RWPE2 (cell line): ENCODE data around the gene COPS4.
A peak's percentile ranks its signal among the peaks of the same experiment; 100 is the strongest.

Experiments used
- ATAC-seq: fragments of 200-7000 bp; cut with Tn5 transposase; 3 replicates; pipeline ENCODE4 v1.9.1; 2021; ENCODE audit warnings: low read depth
- DNase-seq: peaks from one replicate; pipeline ENCODE4 v3.0.0-alpha.2; 2020; ENCODE audit warnings: low spot score
- H3K27ac ChIP-seq: fragments of 450-650 bp; 2 replicates; pipeline ENCODE4 v1.5.1; 2017; ENCODE audit warnings: mild to moderate bottlenecking; ENCODE audit not compliant: poor library complexity, severe bottlenecking
- H3K27me3 ChIP-seq: fragments of 250-450 bp; sonication (Bioruptor Pico); 2 replicates; pipeline ENCODE4 v1.5.1; 2021; ENCODE audit warnings: mild to moderate bottlenecking, moderate library complexity; ENCODE audit not compliant: insufficient read depth, poor library complexity, severe bottlenecking
- H3K36me3 ChIP-seq: fragments of 250-450 bp; sonication (Bioruptor Pico); 2 replicates; pipeline ENCODE4 v1.5.1; 2020; ENCODE audit warnings: low read depth, mild to moderate bottlenecking, moderate library complexity
- H3K4me1 ChIP-seq: fragments of 250-450 bp; sonication (Bioruptor Pico); 2 replicates; pipeline ENCODE4 v1.5.1; 2021; ENCODE audit warnings: mild to moderate bottlenecking, moderate library complexity; ENCODE audit not compliant: insufficient read depth, poor library complexity, severe bottlenecking
- H3K4me3 ChIP-seq: fragments of 250-450 bp; sonication (Bioruptor Pico); 2 replicates; pipeline ENCODE4 v1.5.1; 2021; ENCODE audit warnings: mild to moderate bottlenecking, moderate library complexity; ENCODE audit not compliant: severe bottlenecking
- H3K9me3 ChIP-seq: fragments of 250-450 bp; sonication (Bioruptor Pico); 2 replicates; pipeline ENCODE4 v1.5.1; 2021; ENCODE audit warnings: mild to moderate bottlenecking, moderate library complexity; ENCODE audit not compliant: severe bottlenecking
- CTCF ChIP-seq: fragments of 450-650 bp; IDR thresholded peaks from one replicate; pipeline ENCODE4 v1.5.1; 2017; ENCODE audit warnings: mild to moderate bottlenecking, moderate library complexity; ENCODE audit not compliant: poor library complexity, severe bottlenecking

Gene COPS4

GRCh38 chr4:83115656-83116285 is 80.8 kb downstream of the COPS4 start:
- ATAC-seq (no peak), DNase-seq (no peak)
- Histone ChIP-seq H3K9me3 (no peaks in the 10 kb centered on the region), H3K4me1 (peaks cover 21% of the 10 kb centered on the region), H3K36me3 (no peaks in the 10 kb centered on the region; the same call in 1 of the 2 replicates), H3K27me3 (no peaks in the 10 kb centered on the region), H3K4me3 (no peak overlapping the region), H3K27ac (peak overlapping the region; percentile 69)
- TF ChIP-seq CTCF, result no peak

- H3K4me3 ChIP-seq, result no peak overlapping the region
- no peaks in the 10 kb centered on the region for H3K9me3 ChIP-seq
- TF ChIP-seq CTCF, result no peak
- no peaks in the 10 kb centered on the region; the same call in 1 of the 2 replicates for H3K36me3 ChIP-seq
- no peaks in the 10 kb centered on the region for H3K27me3 ChIP-seq
- DNase-seq (no peak), ATAC-seq (no peak)
- peaks cover 17% of the 10 kb centered on the region for H3K4me1 ChIP-seq
- H3K27ac ChIP-seq, result no peak overlapping the region
These were observed 83.9 kb downstream of the COPS4 start for GRCh38 chr4:83118869-83119268.

- no peak for TF ChIP-seq CTCF
- DNase-seq (no peak), ATAC-seq (no peak)
- H3K4me3 ChIP-seq, result no peak overlapping the region
- no peaks in the 10 kb centered on the region for H3K36me3 ChIP-seq
- no peaks in the 10 kb centered on the region for H3K27me3 ChIP-seq
- no peaks in the 10 kb centered on the region for H3K4me1 ChIP-seq
- H3K9me3 ChIP-seq, result no peaks in the 10 kb centered on the region
- no peak overlapping the region for H3K27ac ChIP-seq
These were observed 86.3 kb downstream of the COPS4 start for GRCh38 chr4:83121246-83121645.

- TF ChIP-seq CTCF, result no peak
- Histone ChIP-seq H3K36me3 (no peaks in the 10 kb centered on the region), H3K4me1 (peaks cover 9% of the 10 kb centered on the region), H3K4me3 (no peak overlapping the region), H3K9me3 (no peaks in the 10 kb centered on the region), H3K27ac (no peak overlapping the region), H3K27me3 (no peaks in the 10 kb centered on the region)
- ATAC-seq (no peak), DNase-seq (no peak)
These were observed 89.3 kb downstream of the COPS4 start for GRCh38 chr4:83124111-83124780.
